PC-9 (cell line): ENCODE measurements around the gene SSR2. TPM values are rescaled to one million over a fixed set of nuclear protein-coding genes. Genes with fewer than 3 reads are reported as not detected.
A peak's percentile ranks its signal among the peaks of the same experiment; 100 is the strongest.

Experiments used
- BruUV-seq: library from RNA; stranded (reverse); fragments of 400-500 nt; replicated peaks from 2 replicates; lab custom pipeline; 2021; lab: Mats Ljungman, UMichigan
- CTCF ChIA-PET: fragments of 300-600 bp; sonication (Branson Sonifier 250); formaldehyde crosslinking; loops from one replicate; lab custom pipeline; 2022; ENCODE audit warnings: antibody characterized with exemption; lab: Charles Lee
- POLR2A ChIA-PET: fragments of 300-600 bp; sonication (Branson Sonifier 250); formaldehyde crosslinking; loops from one replicate; lab custom pipeline; 2022; ENCODE audit warnings: antibody characterized with exemption; ENCODE audit not compliant: unreplicated experiment; lab: Charles Lee
- DNase-seq, 2 experiments: peaks; one replicate each; pipeline versions ENCODE4 v3.0.0 to v3.0.0-alpha.2; 2015 to 2022; ENCODE audit warnings: mixed read lengths in 1 of 2
- H2AFZ ChIP-seq: fragments of 200-600 bp; sonication (generic); 2 replicates; pipeline ENCODE4 v1.8.1; 2017; ENCODE audit warnings: antibody characterized with exemption
- H3F3A ChIP-seq: fragments of 200-600 bp; sonication (generic); 2 replicates; pipeline ENCODE4 v1.8.1; 2017; ENCODE audit warnings: antibody characterized with exemption, mild to moderate bottlenecking, low read depth; ENCODE audit not compliant: insufficient read depth
- H3K27ac ChIP-seq: fragments of 200-600 bp; sonication (generic); 2 replicates; pipeline ENCODE4 v1.6.1; 2016; ENCODE audit warnings: mixed run types
- H3K27me3 ChIP-seq: fragments of 200-600 bp; sonication (generic); 2 replicates; pipeline ENCODE4 v1.6.1; 2016; ENCODE audit warnings: low read depth, mixed run types; ENCODE audit not compliant: insufficient read depth
- H3K36me3 ChIP-seq: fragments of 200-600 bp; sonication (generic); 2 replicates; pipeline ENCODE4 v1.6.1; 2016; ENCODE audit warnings: low read depth, mixed run types
- H3K4me1 ChIP-seq: fragments of 200-600 bp; sonication (generic); replicated peaks from 2 replicates; pipeline ENCODE4 v1.6.1; 2016; ENCODE audit warnings: mixed run types; ENCODE audit not compliant: insufficient read depth
- H3K4me2 ChIP-seq: fragments of 200-600 bp; sonication (generic); 2 replicates; pipeline ENCODE4 v1.6.1; 2017; ENCODE audit warnings: mixed run types
- H3K4me3 ChIP-seq: fragments of 200-600 bp; sonication (generic); 2 replicates; pipeline ENCODE4 v1.6.1; 2016; ENCODE audit warnings: mixed run types
- H3K79me2 ChIP-seq: fragments of 200-600 bp; sonication (generic); 2 replicates; pipeline ENCODE4 v1.6.1; 2017; ENCODE audit warnings: low read depth, mixed run types
- H3K9me2 ChIP-seq: fragments of 200-600 bp; sonication (generic); 2 replicates; pipeline ENCODE4 v1.8.1; 2017; ENCODE audit warnings: mild to moderate bottlenecking; ENCODE audit not compliant: insufficient read depth
- H3K9me3 ChIP-seq: fragments of 200-600 bp; sonication (generic); 2 replicates; pipeline ENCODE4 v1.8.1; 2016; ENCODE audit warnings: low read depth; ENCODE audit not compliant: insufficient read depth
- H4K20me1 ChIP-seq: fragments of 200-600 bp; sonication (generic); 2 replicates; pipeline ENCODE4 v1.8.1; 2017; ENCODE audit not compliant: insufficient read depth
- EZH2 ChIP-seq: fragments of 200-600 bp; sonication (generic); IDR thresholded peaks from 2 replicates; pipeline ENCODE4 v1.8.0; 2017; ENCODE audit warnings: antibody characterized with exemption, low read depth
- intact Hi-C: fragments of 100-400 bp; cut with micrococcal nuclease; formaldehyde crosslinking; loops from one replicate; pipeline ENCODE4 v1.10.0; 2022; ENCODE audit not compliant: unreplicated experiment
- total RNA-seq: library from RNA; stranded (reverse); gene quantifications from 2 replicates; pipeline ENCODE4 v1.2.3, GENCODE V29; 2021
- TF ChIP-seq, protein P1 (sequence below): fragments of 200-600 bp; sonication (generic); conservative IDR thresholded peaks from 2 replicates; pipeline ENCODE4 v1.6.1; 2017; ENCODE audit warnings: mixed run types, antibody characterized with exemption, mild to moderate bottlenecking, moderate library complexity

Gene SSR2
- total RNA-seq, 1 experiment from 2014 or later: 196 TPM

DNA sequence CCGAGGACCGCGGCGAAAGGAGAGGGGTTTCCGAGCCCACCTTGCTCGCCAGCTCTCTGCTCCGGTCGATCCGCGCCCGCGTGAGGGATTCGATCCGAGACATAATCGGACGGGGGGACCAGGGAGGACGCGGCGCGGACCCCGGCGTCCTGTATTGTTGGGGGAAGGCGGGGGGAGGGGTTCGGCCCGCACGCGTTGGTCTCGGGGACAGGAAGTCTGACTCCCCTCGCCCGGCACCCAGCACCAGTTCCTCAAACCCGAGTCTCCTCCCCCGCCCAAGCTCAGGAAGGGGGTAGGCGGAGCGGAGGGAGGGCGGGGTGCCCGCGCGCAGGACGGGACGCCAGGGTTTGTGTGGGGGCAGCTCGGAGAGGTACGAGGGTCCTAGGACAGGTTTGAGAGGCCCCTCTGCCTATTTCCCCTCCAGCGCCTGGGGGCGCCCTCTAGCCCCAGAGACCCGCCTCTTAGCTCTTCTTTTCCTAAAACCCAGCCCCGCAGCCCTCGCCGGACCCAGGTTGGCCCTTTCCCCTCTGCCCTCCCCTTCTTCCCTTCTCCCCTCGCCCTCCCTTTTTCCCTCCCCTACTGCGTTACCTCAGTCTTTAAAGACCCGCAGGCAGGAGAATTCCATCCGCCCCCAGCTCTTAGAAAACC lies 42.3 kb downstream of the SSR2 start, which contains the start of gene ARHGEF2:
Gene ARHGEF2, minus strand, starts transcription at position 223 of the 648 bp plus-strand sequence. Its CDS starts 120 bp downstream, at position 103.
- H3K27ac ChIP-seq: peak within 1 kb of the TSS; percentile 96
- no peaks in the 10 kb centered on the region for H3K27me3 ChIP-seq
- no peaks in the 10 kb centered on the region for H3K9me2 ChIP-seq
- ChIA-PET POLR2A (interaction anchor here (0.5 to 1.0 kb wide), 7 partner anchors 12 to 464 kb away, joined by 5 to 14 read pairs (median 6); partner anchors contain the start of gene RAB25), CTCF (interaction anchor here (0.6 to 1.6 kb wide), 2 partner anchors 16 to 145 kb away, joined by 4 to 5 read pairs; no protein-coding TSS in a partner anchor)
- H3K4me3 ChIP-seq: peak within 1 kb of the TSS; percentile 93
- H3K4me2 ChIP-seq: peak within 1 kb of the TSS; percentile 94
- TF ChIP-seq, protein P1, sequence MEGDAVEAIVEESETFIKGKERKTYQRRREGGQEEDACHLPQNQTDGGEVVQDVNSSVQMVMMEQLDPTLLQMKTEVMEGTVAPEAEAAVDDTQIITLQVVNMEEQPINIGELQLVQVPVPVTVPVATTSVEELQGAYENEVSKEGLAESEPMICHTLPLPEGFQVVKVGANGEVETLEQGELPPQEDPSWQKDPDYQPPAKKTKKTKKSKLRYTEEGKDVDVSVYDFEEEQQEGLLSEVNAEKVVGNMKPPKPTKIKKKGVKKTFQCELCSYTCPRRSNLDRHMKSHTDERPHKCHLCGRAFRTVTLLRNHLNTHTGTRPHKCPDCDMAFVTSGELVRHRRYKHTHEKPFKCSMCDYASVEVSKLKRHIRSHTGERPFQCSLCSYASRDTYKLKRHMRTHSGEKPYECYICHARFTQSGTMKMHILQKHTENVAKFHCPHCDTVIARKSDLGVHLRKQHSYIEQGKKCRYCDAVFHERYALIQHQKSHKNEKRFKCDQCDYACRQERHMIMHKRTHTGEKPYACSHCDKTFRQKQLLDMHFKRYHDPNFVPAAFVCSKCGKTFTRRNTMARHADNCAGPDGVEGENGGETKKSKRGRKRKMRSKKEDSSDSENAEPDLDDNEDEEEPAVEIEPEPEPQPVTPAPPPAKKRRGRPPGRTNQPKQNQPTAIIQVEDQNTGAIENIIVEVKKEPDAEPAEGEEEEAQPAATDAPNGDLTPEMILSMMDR: no peak; the same call in 1 of the 2 replicates
- peaks cover 35% of the 10 kb centered on the region for H4K20me1 ChIP-seq
- no peak within 1 kb of the TSS for H2AFZ ChIP-seq
- no TSS peak for BruUV-seq
- H3K36me3 ChIP-seq: peaks cover 25% of the 10 kb centered on the region
- peaks cover 53% of the 10 kb centered on the region for H3K4me1 ChIP-seq
- peaks cover 92% of the 10 kb centered on the region for H3K79me2 ChIP-seq
- peaks cover 59% of the 10 kb centered on the region for H3F3A ChIP-seq
- no peaks in the 10 kb centered on the region for H3K9me3 ChIP-seq
- DNase-seq: peak; percentile 64 to 70
- intact Hi-C loops: loop anchor here (5.0 kb wide), 1 partner anchor 304 kb away; the partner anchor contains the start of genes SMG5 and TMEM79

DNA sequence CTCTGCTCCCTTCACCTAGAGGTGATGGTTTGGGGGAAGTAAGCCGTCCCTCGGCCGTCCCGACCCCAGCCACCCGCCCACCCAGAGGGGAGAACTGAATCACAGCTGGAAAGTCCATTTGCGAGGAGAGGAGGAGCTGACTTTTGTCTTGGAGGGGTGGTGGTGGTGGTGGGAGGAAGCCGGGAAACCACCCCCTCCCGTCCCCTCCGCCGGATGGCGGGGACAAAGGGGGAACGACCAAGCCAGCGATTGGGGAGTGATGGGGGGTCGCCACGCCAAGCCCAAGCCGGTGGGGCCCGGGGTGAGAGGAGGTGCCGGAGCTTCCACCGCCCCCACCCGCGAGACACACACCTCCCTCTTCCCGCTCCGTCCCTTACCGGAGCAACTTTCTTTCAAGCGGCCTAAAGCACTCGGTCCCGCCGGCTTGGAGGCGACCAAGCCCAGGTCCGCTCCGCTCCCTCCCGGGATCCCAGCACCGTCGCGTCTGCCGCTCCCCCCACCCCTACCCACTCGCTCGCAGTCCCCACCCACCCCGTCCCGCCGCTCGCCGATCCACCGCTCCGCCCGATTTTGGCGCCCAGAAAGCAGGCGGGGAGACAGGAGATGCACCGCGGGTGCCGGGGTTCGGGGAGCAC lies 42.9 kb downstream of the SSR2 start:
- BruUV-seq: no TSS peak
- intact Hi-C loops: loop anchor here (5.0 kb wide), 1 partner anchor 304 kb away; the partner anchor contains the start of genes SMG5 and TMEM79
- CTCF ChIA-PET: interaction anchor here (0.6 to 1.6 kb wide), 3 partner anchors 15 to 287 kb away, joined by 4 to 10 read pairs (median 5); no protein-coding TSS in a partner anchor

More for the DNA sequence above, 42.9 kb downstream of the SSR2 start:
- peaks cover 54% of the 10 kb centered on the region for H3K4me1 ChIP-seq
- peaks cover 60% of the 10 kb centered on the region for H3F3A ChIP-seq
- no peak for TF ChIP-seq EZH2
- TF ChIP-seq, protein P1: no peak
- no peak overlapping the region for H2AFZ ChIP-seq
- peaks cover 42% of the 10 kb centered on the region for H4K20me1 ChIP-seq
- peak overlapping the region; percentile 94 for H3K4me2 ChIP-seq
- POLR2A ChIA-PET: interaction anchor here (0.5 to 1.1 kb wide), 10 partner anchors 15 to 465 kb away, joined by 3 to 25 read pairs (median 6); partner anchors contain the start of gene RAB25
- no peaks in the 10 kb centered on the region for H3K9me3 ChIP-seq
- DNase-seq: no peak
- peaks cover 32% of the 10 kb centered on the region for H3K36me3 ChIP-seq
- no peaks in the 10 kb centered on the region for H3K9me2 ChIP-seq
- peak overlapping the region; percentile 93 for H3K4me3 ChIP-seq
- H3K27me3 ChIP-seq: no peaks in the 10 kb centered on the region
- peaks cover 95% of the 10 kb centered on the region for H3K79me2 ChIP-seq
- peak overlapping the region; percentile 96 for H3K27ac ChIP-seq
